ENCODE measurements around the gene WDR1. TPM values are rescaled to one million over a fixed set of nuclear protein-coding genes. Genes with fewer than 3 reads are reported as not detected.

The WDR1 gene
- total RNA-seq, 2 donors from 2014 or later: 437 to 476 TPM

DNA sequence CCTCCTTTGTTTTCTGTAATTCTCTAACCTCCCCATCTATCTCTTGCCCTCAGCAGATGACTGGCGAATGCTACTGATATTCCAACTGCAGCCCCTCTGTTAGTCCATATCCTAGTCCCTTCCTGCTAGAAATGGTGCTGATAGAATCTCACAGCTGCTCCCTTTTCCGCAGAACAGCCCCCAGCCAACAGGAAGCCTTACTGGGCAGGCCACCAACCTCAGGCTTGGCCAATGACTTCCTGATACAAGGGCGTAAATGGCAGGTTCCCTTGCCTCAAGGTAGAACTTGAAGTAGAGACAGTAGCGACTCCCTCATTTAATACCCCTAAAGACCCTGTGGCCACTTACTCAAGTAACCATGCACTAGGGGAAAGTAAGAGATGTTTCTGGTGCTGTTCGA is 68.6 kb downstream of the WDR1 start:
- no peaks in the 10 kb centered on the region for H3K27me3 ChIP-seq
- intact Hi-C loops (cut with DNase I): no loop called here
- no peak for DNase-seq
- H3K36me3 ChIP-seq: no peaks in the 10 kb centered on the region
- H3K9ac ChIP-seq (ENCODE audit: low read depth in 2 of 2, low read length in 2 of 2): no peak overlapping the region
- TF ChIP-seq, protein P1, sequence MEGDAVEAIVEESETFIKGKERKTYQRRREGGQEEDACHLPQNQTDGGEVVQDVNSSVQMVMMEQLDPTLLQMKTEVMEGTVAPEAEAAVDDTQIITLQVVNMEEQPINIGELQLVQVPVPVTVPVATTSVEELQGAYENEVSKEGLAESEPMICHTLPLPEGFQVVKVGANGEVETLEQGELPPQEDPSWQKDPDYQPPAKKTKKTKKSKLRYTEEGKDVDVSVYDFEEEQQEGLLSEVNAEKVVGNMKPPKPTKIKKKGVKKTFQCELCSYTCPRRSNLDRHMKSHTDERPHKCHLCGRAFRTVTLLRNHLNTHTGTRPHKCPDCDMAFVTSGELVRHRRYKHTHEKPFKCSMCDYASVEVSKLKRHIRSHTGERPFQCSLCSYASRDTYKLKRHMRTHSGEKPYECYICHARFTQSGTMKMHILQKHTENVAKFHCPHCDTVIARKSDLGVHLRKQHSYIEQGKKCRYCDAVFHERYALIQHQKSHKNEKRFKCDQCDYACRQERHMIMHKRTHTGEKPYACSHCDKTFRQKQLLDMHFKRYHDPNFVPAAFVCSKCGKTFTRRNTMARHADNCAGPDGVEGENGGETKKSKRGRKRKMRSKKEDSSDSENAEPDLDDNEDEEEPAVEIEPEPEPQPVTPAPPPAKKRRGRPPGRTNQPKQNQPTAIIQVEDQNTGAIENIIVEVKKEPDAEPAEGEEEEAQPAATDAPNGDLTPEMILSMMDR (IDR thresholded peaks at IDR 0.05): no peak
- H3K4me3 ChIP-seq: no peak overlapping the region
- H3K9me3 ChIP-seq: no peaks in the 10 kb centered on the region
- no peaks in the 10 kb centered on the region for H3K4me1 ChIP-seq
- no peak overlapping the region for H3K27ac ChIP-seq

DNA sequence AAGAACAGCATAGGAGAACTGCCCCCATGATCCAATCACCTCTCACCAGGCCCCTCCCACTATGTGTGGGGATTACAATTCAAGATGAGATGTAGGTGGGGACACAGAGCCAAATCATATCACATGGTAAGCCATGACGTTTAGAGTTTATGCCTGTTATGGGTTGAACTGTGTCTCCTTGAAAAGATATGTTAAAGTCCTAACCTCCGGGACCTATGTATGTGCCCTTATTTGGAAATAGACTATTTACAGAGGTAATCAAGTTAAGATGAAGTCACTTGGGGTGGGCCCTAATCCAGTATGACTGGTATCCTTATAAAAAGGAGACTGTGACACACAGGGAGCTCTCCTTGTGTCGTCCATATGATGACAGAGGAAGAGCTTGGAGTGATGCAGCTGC is 70.1 kb downstream of the WDR1 start:
- TF ChIP-seq, protein P1 (IDR thresholded peaks at IDR 0.05): no peak
- H3K27me3 ChIP-seq: no peaks in the 10 kb centered on the region
- no peak overlapping the region for H3K9ac ChIP-seq (ENCODE audit: low read depth in 2 of 2, low read length in 2 of 2)
- no peak overlapping the region for H3K4me3 ChIP-seq
- no peaks in the 10 kb centered on the region for H3K9me3 ChIP-seq
- no peaks in the 10 kb centered on the region for H3K4me1 ChIP-seq
- no peak overlapping the region for H3K27ac ChIP-seq
- no peaks in the 10 kb centered on the region for H3K36me3 ChIP-seq
- DNase-seq: no peak
- intact Hi-C loops (cut with DNase I): no loop called here

DNA sequence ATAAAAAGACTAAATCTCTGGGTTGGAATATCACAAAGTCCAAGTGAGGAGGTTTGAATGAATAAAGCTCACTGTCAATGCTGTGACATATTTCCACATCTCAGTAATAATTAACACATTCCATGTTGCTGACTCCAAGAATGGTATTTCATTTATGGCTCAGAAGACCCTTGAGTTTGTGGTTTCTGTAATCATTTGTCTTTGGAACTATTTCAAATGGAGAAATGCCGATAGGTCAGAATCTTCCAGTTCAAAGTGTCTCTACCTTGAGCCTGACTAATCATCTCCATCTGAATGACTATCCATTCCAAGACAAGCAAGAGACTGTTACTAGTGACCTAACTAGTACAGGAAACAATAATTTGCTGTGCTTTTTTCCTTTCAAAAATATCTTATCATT is 71.1 kb downstream of the WDR1 start:
- DNase-seq: no peak
- no peak overlapping the region for H3K27ac ChIP-seq
- H3K9ac ChIP-seq (ENCODE audit: low read depth in 2 of 2, low read length in 2 of 2): no peak overlapping the region

DNA sequence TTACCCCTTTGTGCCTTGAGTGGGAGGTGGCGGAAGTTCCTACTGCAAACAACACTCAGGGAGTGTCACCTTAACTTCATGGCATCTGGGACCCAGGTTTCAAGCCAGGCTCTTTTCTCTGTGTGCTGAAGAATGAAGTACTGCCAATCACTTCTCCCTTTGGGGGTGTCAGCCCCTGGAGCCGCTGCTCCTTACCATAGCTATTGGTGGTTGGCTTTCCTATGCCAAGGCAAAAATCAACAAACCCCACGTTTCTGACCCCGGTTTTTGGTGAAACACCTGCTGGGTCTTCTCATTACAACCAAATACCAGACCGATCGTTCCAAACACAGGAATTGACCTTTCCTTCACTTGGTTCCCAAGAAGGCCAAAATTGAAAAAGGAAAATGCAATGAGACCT is 75.6 kb downstream of the WDR1 start:
- intact Hi-C loops (cut with DNase I): no loop called here
- Histone ChIP-seq H3K9ac (ENCODE audit: low read depth in 2 of 2, low read length in 2 of 2) (no peak overlapping the region), H3K27ac (no peak overlapping the region), H3K4me1 (no peaks in the 10 kb centered on the region), H3K9me3 (no peaks in the 10 kb centered on the region), H3K4me3 (no peak overlapping the region), H3K27me3 (no peaks in the 10 kb centered on the region), H3K36me3 (no peaks in the 10 kb centered on the region)
- DNase-seq: no peak
- TF ChIP-seq, protein P1 (IDR thresholded peaks at IDR 0.05): no peak

More for the DNA sequence above, 71.1 kb downstream of the WDR1 start:
- intact Hi-C loops (cut with DNase I): no loop called here
- no peak overlapping the region for H3K4me3 ChIP-seq
- no peaks in the 10 kb centered on the region for H3K4me1 ChIP-seq
- TF ChIP-seq, protein P1 (IDR thresholded peaks at IDR 0.05): no peak
- no peaks in the 10 kb centered on the region for H3K36me3 ChIP-seq
- H3K9me3 ChIP-seq: no peaks in the 10 kb centered on the region
- no peaks in the 10 kb centered on the region for H3K27me3 ChIP-seq

DNA sequence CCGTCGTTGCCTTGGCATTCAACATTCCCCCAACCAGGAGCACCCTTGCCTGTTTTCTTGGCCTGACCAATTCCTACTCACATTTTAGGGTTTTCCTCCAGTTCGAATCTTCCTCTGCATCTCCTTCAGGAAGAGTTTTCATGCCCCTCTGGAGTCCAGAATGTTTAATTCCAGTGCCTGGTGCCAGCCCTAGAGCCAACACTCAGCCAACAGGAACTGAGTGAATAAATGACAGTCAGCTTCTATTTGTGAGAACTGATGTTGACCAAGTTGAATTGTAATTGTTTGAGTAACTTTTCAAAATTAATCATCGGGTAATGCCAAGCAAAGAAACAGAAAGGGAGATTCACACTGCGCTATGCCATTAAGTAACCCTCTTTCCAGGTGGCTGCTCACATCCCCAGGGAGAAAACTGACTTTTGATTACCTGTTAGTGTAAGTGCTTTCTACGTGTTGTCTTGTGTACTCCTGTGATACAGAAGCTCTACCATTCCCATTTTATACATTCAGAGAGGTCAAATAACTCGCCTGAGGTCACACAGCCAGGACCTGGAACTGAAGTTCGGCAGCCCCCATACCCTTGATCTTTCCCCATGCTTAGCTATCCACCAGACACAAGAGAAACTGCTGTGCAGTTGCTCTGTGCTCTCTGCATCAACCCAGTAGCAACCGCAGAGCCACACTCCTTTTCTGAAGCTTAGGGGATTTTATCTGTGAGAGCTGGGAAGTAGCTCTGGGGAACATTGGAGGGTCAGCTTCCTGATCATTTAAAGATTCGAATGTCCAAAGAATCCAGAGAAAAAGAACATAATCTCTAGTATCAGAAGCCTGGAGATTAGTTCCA is 76.3 kb downstream of the WDR1 start:
- no peak overlapping the region for H3K27ac ChIP-seq
- intact Hi-C loops (cut with DNase I): no loop called here
- no peak overlapping the region for H3K9ac ChIP-seq (ENCODE audit: low read depth in 2 of 2, low read length in 2 of 2)
- TF ChIP-seq, protein P1 (IDR thresholded peaks at IDR 0.05): no peak
- H3K4me3 ChIP-seq: no peak overlapping the region
- H3K27me3 ChIP-seq: no peaks in the 10 kb centered on the region
- H3K4me1 ChIP-seq: no peaks in the 10 kb centered on the region
- no peak for DNase-seq
- H3K36me3 ChIP-seq: no peaks in the 10 kb centered on the region
- no peaks in the 10 kb centered on the region for H3K9me3 ChIP-seq

All from colonic mucosa (tissue), 4 donors.